Measurements from ENCODE around the gene IGFL1. TPM values are rescaled to one million over a fixed set of nuclear protein-coding genes. Genes with fewer than 3 reads are reported as not detected.

IGFL1 gene
- polyA plus RNA-seq, 3 donors from 2014 or later, result not detected

Other genes with a start within 250 kb of the IGFL1 start
- gene CCDC61, start 234.3 kb upstream of the IGFL1 start, polyA plus RNA-seq, result 1 to 10 TPM; 5.7 to 9.8 (median 6.1) TPM
- not detected for gene PGLYRP1, start 206.7 kb upstream of the IGFL1 start, polyA plus RNA-seq
- gene IGFL4, start 188.7 kb upstream of the IGFL1 start, polyA plus RNA-seq, result not detected
- gene IGFL3, start 105.1 kb upstream of the IGFL1 start, polyA plus RNA-seq, result not detected
- gene IGFL2, start 81.5 kb upstream of the IGFL1 start, polyA plus RNA-seq, result not detected
- not detected for gene HIF3A, start 67.3 kb downstream of the IGFL1 start, polyA plus RNA-seq
- gene PPP5C, start 117.3 kb downstream of the IGFL1 start, polyA plus RNA-seq, result 10 to 100 TPM; 25.0 to 80.9 (median 63.8) TPM
- not detected for gene CCDC8, start 183.8 kb downstream of the IGFL1 start, polyA plus RNA-seq
- gene PNMA8C, start 199.2 kb downstream of the IGFL1 start, polyA plus RNA-seq, result under 1 TPM in 1 of 3 donors, not detected in 2; 0.04 TPM
- not detected for gene PNMA8A, start 241.8 kb downstream of the IGFL1 start, polyA plus RNA-seq

All from immature natural killer cell (primary cell).